Skin epidermis (tissue), 12 donors: ENCODE results near the gene CELF2.
"Not testable (repeated sequence)": the region's sequence is repeated elsewhere in the genome, so short reads cannot be mapped to it uniquely, and the experiment has no call there.

Source experiments
- H3K27ac ChIP-seq, 21 experiments: fragments of 200-600 bp; sonication (generic) in 11 of 21; one replicate each; pipeline ENCODE4 v1.5.0; 2020; ENCODE audit warnings: mild to moderate bottlenecking in 3 of 21, inconsistent platforms in 2 of 21, moderate library complexity in 2 of 21
- H3K4me3 ChIP-seq, 7 experiments: fragments of 200-600 bp; sonication (generic) in 2 of 7; one replicate each; pipeline ENCODE4 v1.5.0; 2020; ENCODE audit warnings: inconsistent platforms in 2 of 7, mild to moderate bottlenecking in 2 of 7, moderate library complexity in 1 of 7

CELF2 gene

DNA sequence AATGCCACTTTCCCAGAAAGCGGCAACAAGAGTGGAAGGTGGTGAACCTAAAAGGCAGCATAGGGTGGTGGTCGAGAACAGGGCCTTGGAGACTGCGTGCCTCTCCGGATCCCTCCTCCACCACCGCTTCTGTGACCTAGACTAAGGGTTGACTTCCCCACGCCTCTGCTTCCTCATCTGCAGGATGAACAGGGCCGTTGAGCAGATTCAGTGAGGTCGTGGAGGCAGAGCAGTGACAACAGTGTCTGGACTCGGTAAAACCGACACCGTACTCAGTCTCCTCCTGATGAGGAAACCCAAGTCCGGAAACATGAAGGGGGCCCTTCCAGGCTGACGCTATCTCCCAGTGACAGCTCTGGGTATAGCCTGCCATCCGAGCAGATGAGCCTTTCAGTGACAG, 162.6 kb downstream of the CELF2 start:
- Histone ChIP-seq H3K4me3 (no peak overlapping the region), H3K27ac (peak overlapping the region in 11 of 21 experiments; percentile 13 to 87 (median 51))

- H3K27ac ChIP-seq: no peak overlapping the region
- no peak overlapping the region for H3K4me3 ChIP-seq
These were observed 164.3 kb downstream of the CELF2 start for GRCh38 chr10:11181978-11182377.

- Histone ChIP-seq H3K4me3 (no peak overlapping the region), H3K27ac (no peak overlapping the region)
These were observed 165.3 kb downstream of the CELF2 start for GRCh38 chr10:11183015-11183414.

GRCh38 chr10:11184093-11184492, 166.4 kb downstream of the CELF2 start:
- Histone ChIP-seq H3K4me3 (no peak overlapping the region), H3K27ac (no peak overlapping the region)

DNA sequence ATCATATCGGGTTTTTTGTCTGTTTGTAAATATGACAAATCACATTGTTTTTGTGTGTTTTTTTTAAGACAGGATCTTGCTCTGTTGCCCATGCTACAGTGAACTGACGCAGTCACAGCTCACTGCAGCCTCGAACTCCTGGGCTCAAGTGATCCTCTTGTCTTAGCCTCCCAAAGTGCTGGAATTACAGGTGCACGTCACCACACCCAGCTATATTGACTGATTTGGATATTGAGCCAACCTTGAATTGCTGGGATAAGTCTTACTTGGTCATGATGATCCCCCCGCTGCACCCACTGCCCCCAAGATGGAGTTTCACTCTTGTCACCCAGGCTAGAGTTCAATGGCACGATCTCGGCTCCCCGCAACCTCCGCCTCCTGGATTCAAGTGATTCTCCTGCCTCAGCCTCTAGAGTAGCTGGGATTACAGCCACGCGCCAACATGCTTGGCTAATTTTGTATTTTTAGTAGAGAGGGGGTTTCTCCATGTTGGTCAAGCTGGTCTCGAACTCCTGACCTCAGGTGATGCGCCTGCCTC, 167.5 kb downstream of the CELF2 start:
- H3K27ac ChIP-seq, H3K4me3 ChIP-seq: not testable (repeated sequence)

DNA sequence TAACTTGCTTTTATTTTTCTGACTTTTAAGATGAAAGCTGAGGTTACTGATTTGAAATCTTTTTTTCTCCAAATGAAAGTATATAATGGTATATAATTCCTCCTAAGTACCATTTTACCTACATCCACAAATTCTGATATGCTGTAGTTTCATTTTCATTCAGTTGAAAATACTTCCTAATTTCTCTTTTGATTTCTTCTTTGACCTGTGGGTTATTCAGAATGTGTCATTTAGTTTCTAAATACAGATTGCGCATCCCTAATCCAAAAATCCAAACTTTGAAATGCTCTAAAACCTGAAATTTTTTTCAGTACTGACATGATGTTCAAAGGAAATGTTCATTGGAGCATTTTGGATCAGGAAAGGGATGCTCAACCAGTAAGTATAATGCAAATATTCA, 168.7 kb downstream of the CELF2 start:
- Histone ChIP-seq H3K4me3 (no peak overlapping the region), H3K27ac (no peak overlapping the region)

DNA sequence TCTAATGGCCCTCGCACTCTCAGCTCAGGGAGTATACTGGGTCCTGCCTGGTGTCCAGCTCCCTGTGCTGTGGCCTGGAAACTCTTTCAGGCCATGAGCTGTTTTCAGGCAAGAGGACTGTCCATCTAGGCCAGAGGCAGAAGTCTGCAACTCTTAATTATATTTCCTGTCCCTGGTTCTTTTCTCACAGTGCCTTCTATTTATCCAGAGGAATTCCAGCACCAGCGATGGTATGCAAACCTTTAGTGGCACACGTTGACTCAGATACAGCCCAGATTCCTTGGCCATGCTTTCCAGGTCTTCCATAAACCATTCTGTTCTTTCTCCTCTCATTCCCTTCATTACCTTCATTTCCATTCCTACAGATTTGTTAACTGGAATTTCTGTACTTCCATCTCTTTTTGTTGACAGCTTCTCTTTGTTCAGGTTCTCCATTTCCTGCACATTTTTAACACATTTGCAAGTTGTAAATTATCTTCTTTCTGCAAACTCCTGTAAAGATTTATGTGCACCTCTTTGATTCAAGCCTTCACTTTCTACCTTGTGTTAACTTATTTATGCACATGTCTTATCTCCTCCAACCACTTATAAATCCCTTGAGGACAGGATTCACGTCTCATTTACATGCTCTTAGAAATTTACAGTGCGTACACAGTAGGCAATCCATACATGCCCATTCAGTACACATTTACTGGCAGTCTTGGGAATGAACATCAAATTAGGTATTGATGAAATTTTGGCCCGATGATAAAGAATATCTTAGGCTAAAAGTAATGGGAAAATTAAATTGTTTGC, 172.1 kb downstream of the CELF2 start:
- no peak overlapping the region for H3K4me3 ChIP-seq
- H3K27ac ChIP-seq: no peak overlapping the region

DNA sequence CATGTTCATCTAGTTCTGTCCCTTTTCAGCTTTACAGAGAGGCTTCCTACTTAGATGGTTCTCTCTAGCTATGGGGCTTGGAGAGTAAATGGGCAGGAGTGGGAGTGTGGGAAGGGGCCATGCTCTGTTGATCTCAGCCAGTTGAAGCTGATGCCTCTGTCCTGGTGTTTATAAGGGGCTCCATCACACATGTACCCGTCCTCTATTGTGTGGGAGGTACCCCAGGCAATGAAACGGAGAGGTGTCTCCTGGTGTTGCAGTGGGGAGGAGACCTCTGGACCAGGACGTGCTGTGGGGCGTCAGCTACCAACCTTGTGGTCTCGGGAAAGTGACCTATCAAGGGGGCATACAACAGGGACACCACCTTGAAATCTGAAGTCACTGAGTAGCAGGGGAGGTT, 173.5 kb downstream of the CELF2 start:
- Histone ChIP-seq H3K27ac (no peak overlapping the region), H3K4me3 (no peak overlapping the region)

- H3K27ac ChIP-seq: no peak overlapping the region
These were observed 174.0 kb downstream of the CELF2 start for GRCh38 chr10:11191678-11192077.

DNA sequence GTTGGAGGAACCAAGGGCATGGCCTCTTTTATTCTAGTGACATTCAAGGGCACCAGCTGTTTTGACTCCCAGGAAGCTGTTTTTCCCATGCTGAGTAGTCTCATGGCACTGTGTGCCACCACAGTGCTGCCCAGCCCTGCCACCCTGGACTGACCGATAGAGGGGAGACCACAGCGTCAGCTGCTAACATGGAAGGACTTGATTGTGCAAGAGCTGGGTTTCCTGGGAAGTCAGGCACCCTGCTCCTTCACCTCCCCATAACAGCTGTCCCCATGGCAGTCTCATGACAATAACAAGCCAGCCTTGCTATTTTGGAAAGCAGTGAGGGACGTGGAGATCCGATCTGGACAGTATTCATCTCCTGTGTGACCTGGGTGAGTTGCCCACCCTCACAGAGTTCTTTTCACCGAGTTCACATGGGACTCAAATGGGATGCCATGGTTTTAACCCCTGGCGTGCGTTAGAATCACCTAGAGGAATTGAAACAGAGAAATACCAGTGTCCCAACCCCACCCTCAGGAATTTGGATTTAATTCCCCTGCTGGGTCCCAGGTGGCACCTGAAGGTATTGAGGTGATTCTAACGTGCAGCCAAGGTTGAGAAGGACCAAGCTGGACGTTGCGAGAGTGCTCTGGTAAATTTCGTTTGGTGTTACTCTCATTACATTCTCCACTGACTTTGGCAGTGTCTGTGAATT, 174.8 kb downstream of the CELF2 start:
- H3K27ac ChIP-seq: no peak overlapping the region

More at GRCh38 chr10:11191678-11192077, 174.0 kb downstream of the CELF2 start:
- H3K4me3 ChIP-seq: no peak overlapping the region

DNA sequence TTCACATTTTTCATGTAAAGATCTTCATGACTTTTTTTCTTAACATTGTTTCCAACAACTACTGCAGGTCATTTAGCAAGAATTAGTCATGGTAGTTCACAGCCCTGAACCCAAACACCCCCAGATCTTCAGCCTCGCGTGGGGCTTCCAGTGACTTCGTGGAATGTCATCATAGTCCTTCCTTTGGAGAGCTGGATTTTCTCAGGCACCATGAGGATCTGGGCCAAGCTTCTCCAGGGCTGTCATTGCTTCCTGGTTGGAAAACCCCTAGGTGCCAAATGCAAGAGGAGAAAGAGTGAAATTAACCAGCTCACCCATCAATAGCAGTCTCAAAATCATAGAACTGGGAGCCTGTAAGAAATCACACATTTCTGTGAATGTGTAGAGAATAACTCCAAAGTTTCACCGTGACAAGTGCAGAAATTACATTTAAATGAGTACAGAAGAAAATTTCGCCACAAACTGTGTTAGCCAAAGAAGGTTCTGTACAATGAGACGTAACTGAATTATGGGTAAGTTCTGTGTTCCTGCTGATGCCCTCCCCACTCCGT, 175.4 kb downstream of the CELF2 start:
- no peak overlapping the region for H3K27ac ChIP-seq
- H3K4me3 ChIP-seq: no peak overlapping the region

More for the DNA sequence above, 174.8 kb downstream of the CELF2 start:
- no peak overlapping the region for H3K4me3 ChIP-seq

- Histone ChIP-seq H3K27ac (no peak overlapping the region), H3K4me3 (no peak overlapping the region)
These were observed 177.4 kb downstream of the CELF2 start for GRCh38 chr10:11194859-11195586.

DNA sequence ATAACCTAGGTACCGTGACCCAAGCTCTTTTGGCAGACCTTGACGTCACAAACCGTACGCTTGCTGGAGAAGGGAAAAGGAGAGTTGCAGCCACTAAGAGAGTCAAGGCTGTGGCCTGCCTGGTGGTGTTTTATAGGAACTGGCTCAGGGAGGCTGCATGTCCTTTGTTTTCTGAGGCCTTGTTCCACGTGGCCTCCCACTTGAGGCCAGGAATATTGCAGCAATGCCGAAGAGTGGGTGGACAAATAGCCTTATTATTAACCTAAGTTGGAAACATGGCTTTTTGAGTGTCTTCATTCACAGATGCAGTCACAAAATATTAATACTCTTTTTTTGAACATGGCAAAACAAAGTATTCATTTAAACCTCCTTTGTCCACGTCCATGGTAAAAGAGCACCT, 178.0 kb downstream of the CELF2 start:
- no peak overlapping the region for H3K27ac ChIP-seq
- H3K4me3 ChIP-seq: no peak overlapping the region

GRCh38 chr10:11197266-11197712, 179.6 kb downstream of the CELF2 start:
- Histone ChIP-seq H3K27ac (peak overlapping the region in 1 of 21 experiments; percentile 30), H3K4me3 (no peak overlapping the region)

GRCh38 chr10:11197878-11198277, 180.2 kb downstream of the CELF2 start:
- Histone ChIP-seq H3K4me3 (no peak overlapping the region), H3K27ac (peak overlapping the region in 2 of 21 experiments; percentile 2 to 30)

GRCh38 chr10:11201911-11202310, 184.2 kb downstream of the CELF2 start:
- H3K27ac ChIP-seq: no peak overlapping the region
- no peak overlapping the region for H3K4me3 ChIP-seq

- Histone ChIP-seq H3K27ac (no peak overlapping the region), H3K4me3 (no peak overlapping the region)
These were observed 186.8 kb downstream of the CELF2 start for GRCh38 chr10:11204351-11204942.

DNA sequence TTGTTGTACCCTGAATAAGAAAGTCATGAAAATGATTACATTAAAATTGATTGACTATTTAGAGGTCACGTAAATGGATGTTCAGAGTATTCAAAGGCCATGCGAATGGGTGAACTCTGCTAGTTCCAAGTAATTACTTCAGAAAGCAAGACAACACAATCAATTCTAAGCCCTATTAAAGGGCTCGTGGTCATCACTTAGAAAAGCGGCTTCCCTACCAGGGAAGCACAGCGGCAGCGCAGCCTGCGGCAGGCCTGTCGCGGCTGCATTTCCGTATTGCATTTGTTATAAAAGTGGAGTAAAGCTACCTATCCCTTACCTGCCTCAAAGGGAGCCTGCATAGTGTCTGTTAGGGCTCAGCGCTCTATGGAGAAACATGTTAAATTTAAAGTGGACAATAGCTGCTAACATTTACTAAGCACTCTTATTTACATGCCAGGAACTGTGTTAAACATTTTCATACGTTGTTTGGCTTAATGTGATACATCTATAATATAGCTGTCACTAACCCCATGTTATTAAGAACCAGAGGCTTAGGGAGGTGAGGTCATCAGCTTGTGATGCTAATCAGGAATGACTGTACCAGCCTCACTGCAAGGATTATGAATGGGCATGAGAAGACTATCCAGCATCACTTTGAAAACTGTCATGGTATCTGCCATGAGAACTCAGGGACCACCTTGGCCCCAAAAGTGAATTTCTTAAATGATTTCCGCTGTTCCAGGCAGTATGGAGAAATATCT, 187.5 kb downstream of the CELF2 start:
- Histone ChIP-seq H3K27ac (no peak overlapping the region), H3K4me3 (no peak overlapping the region)
